NCI-H69 (cell line): ENCODE data around the gene CCDC116.
A peak's percentile ranks its signal among the peaks of the same experiment; 100 is the strongest.

ENCODE experiments used
- DNase-seq: peaks from one replicate; lab custom pipeline; 2025; lab: John Stamatoyannopoulos, UW

CCDC116 gene

GRCh38 chr22:21681566-21682370, 49.2 kb downstream of the CCDC116 start:
- peak; percentile 17 for DNase-seq

- DNase-seq, result no peak
These were observed 50.0 kb downstream of the CCDC116 start for GRCh38 chr22:21682385-21683175.

- no peak for DNase-seq
These were observed 50.8 kb downstream of the CCDC116 start for GRCh38 chr22:21683401-21683811.

GRCh38 chr22:21684492-21685163, 52.1 kb downstream of the CCDC116 start:
- no peak for DNase-seq

- no peak for DNase-seq
These were observed 52.6 kb downstream of the CCDC116 start for GRCh38 chr22:21685164-21685513.

- no peak for DNase-seq
These were observed 53.6 kb downstream of the CCDC116 start for GRCh38 chr22:21686193-21686608.
